IPS-NIHi11 (cell line): ENCODE data around the gene DBF4.
"Not testable (repeated sequence)": the region's sequence is repeated elsewhere in the genome, so short reads cannot be mapped to it uniquely, and the experiment has no call there.

Experiments
- DNase-seq: peaks from one replicate; pipeline ENCODE4 v3.0.0; 2012; ENCODE audit warnings: mixed read lengths, low spot score

Gene DBF4

GRCh38 chr7:87882151-87882937 is 6.1 kb downstream of the DBF4 start:
- DNase-seq, result no peak

GRCh38 chr7:87885018-87885417 is 8.7 kb downstream of the DBF4 start:
- DNase-seq, result no peak

- DNase-seq, result no peak
Observed at GRCh38 chr7:87886875-87887274, 10.6 kb downstream of the DBF4 start.

GRCh38 chr7:87895363-87895762 is 19.1 kb downstream of the DBF4 start:
- no peak for DNase-seq

GRCh38 chr7:87899255-87899654 is 23.0 kb downstream of the DBF4 start:
- no peak for DNase-seq

- DNase-seq, result not testable (repeated sequence)
Observed at GRCh38 chr7:87907136-87907906, 31.0 kb downstream of the DBF4 start.

- not testable (repeated sequence) for DNase-seq
Observed at GRCh38 chr7:87908814-87909213, 32.5 kb downstream of the DBF4 start.

- DNase-seq, result no peak
Observed at GRCh38 chr7:87912121-87912520, 35.8 kb downstream of the DBF4 start.

- DNase-seq, result no peak
Observed at GRCh38 chr7:87918740-87919139, 42.4 kb downstream of the DBF4 start.

- DNase-seq, result no peak
Observed at GRCh38 chr7:87919875-87920274, 43.6 kb downstream of the DBF4 start.

GRCh38 chr7:87920578-87920977 is 44.3 kb downstream of the DBF4 start:
- DNase-seq, result no peak

- not testable (repeated sequence) for DNase-seq
Observed at GRCh38 chr7:87922759-87923395, 46.6 kb downstream of the DBF4 start.

GRCh38 chr7:87926581-87927461 is 50.5 kb downstream of the DBF4 start:
- DNase-seq, result no peak

GRCh38 chr7:87933605-87933952 is 57.3 kb downstream of the DBF4 start:
- no peak for DNase-seq

GRCh38 chr7:87933953-87934698 is 57.8 kb downstream of the DBF4 start, which contains the start of gene ADAM22:
Gene ADAM22, plus strand, starts transcription at chr7:87934251. Its CDS starts 215 bp downstream, at chr7:87934466.
- peak; percentile 89 for DNase-seq

- peak; percentile 42 for DNase-seq
Observed at GRCh38 chr7:87934699-87935383, 58.5 kb downstream of the DBF4 start.

GRCh38 chr7:87935384-87935706 is 59.1 kb downstream of the DBF4 start:
- DNase-seq, result no peak

- no peak for DNase-seq
Observed at GRCh38 chr7:87941138-87941537, 64.8 kb downstream of the DBF4 start.

- no peak for DNase-seq
Observed at GRCh38 chr7:87944547-87944946, 68.3 kb downstream of the DBF4 start.

GRCh38 chr7:87945926-87946325 is 69.6 kb downstream of the DBF4 start:
- not testable (repeated sequence) for DNase-seq

- no peak for DNase-seq
Observed at GRCh38 chr7:87948371-87948770, 72.1 kb downstream of the DBF4 start.
